Kidney (tissue), 14 donors: ENCODE results near the gene PMEPA1. TPM values are rescaled to one million over a fixed set of nuclear protein-coding genes. Genes with fewer than 3 reads are reported as not detected.

Experiments used
- DNase-seq, 5 donors: peaks; one replicate each; pipeline ENCODE4 v3.0.0-alpha.2; 2013 to 2020
- FAIRE-seq: peaks from 2 replicates; lab custom pipeline; 2012; peaks lifted over from hg19 to GRCh38; lab: Jason Lieb, UNC
- H3K27ac ChIP-seq, 2 donors: one replicate each; pipeline ENCODE4 v1.7.0; 2013; ENCODE audit warnings: low read depth in 2 of 2, low read length in 2 of 2, inconsistent platforms in 1 of 2
- H3K27me3 ChIP-seq: one replicate; pipeline ENCODE4 v1.7.1; 2013; ENCODE audit warnings: low read length, inconsistent platforms; ENCODE audit not compliant: control insufficient read depth, insufficient read depth
- H3K36me3 ChIP-seq, 3 donors: one replicate each; pipeline versions ENCODE4 v1.7.0 to v1.7.1; 2013; ENCODE audit warnings: low read length in 3 of 3, control low read depth in 1 of 3, inconsistent platforms in 1 of 3; ENCODE audit not compliant: insufficient read depth in 3 of 3, control insufficient read depth in 2 of 3
- H3K4me1 ChIP-seq, 3 donors: one replicate each; pipeline versions ENCODE4 v1.7.0 to v1.7.1; 2013; ENCODE audit warnings: low read length in 3 of 3, inconsistent platforms in 1 of 3, low read depth in 1 of 3; ENCODE audit not compliant: control insufficient read depth in 2 of 3, insufficient read depth in 2 of 3
- H3K4me3 ChIP-seq, 3 donors: one replicate each; pipeline versions ENCODE4 v1.7.0 to v1.8.1; 2013; ENCODE audit warnings: low read length in 3 of 3, control low read depth in 1 of 3, inconsistent platforms in 1 of 3
- H3K9ac ChIP-seq, 3 donors: one replicate each; pipeline versions ENCODE4 v1.7.0 to v1.7.1; 2013; ENCODE audit warnings: low read length in 3 of 3, control low read depth in 1 of 3, inconsistent platforms in 1 of 3
- H3K9me3 ChIP-seq, 3 donors: one replicate each; pipeline versions ENCODE4 v1.7.0 to v1.7.1; 2013; ENCODE audit warnings: low read length in 3 of 3, control low read depth in 1 of 3, inconsistent platforms in 1 of 3; ENCODE audit not compliant: control insufficient read depth in 2 of 3, insufficient read depth in 1 of 3
- CTCF ChIP-seq: IDR thresholded peaks from 3 replicates; pipeline ENCODE4 v1.5.1; 2012; ENCODE audit warnings: mild to moderate bottlenecking, moderate library complexity, borderline replicate concordance; ENCODE audit not compliant: insufficient read depth; ENCODE audit errors: extremely low read depth
- intact Hi-C: fragments of 100-400 bp; cut with DNase I; formaldehyde crosslinking; loops from one replicate; pipeline ENCODE4 v1.11.1; 2022
- polyA plus RNA-seq: library from polyadenylated mRNA; stranded (reverse); fragments of 350-450 nt; fragmentation: Illumina TruSeq; extraction: RNeasy Lipid Tissue Mini Kit (QIAGEN cat#74804); gene quantifications from one replicate; pipeline ENCODE4 v1.2.3, GENCODE V29; 2014; ENCODE audit warnings: low read depth, low replicate concordance; ENCODE audit not compliant: insufficient read depth
- total RNA-seq: library from RNA; stranded (reverse); fragmentation: NEBNext Ultra II Directional; extraction: Animal tissue kit (Norgen Biotek cat#: 25700); gene quantifications from one replicate; pipeline ENCODE4 v1.2.1, GENCODE V29; 2021
- donor health status: control.
- donor health status: control.
- donor health status: control.
- donor health status: control.
- donor health status: control.
- donor health status: DM: yes; HTN: yes; CAD: no.
- donor health status: Normal renal cell carcinoma (clear cell type).

PMEPA1 gene
- total and polyA plus RNA-seq, 2 donors from 2014 or later = 12.9 to 30.4 TPM

DNA sequence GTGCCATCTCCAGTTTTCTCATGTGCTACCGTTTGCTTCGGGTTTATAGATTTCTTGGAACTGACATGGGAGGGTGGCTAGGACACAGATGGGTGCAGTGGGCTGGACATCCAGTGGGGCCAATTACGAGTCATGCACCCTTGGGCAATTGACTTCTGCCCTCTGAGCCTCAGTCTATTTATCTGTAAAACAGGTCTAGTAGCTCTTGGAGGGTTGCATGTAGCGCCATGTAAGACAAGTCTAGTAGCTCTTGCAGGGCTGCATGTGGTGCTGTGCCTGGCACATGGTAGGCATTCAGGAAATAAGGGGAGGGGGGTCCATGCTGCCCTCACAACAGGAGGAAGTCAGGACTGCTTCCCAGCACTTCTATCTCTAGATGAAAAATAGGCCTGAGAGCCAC lies 15.3 kb downstream of the PMEPA1 start:
- intact Hi-C loops = no loop called here
- Histone ChIP-seq H3K36me3 (no peaks in the 10 kb centered on the region), H3K27ac (no peak overlapping the region), H3K4me3 (no peak overlapping the region), H3K9ac (no peak overlapping the region), H3K9me3 (no peaks in the 10 kb centered on the region), H3K27me3 (no peaks in the 10 kb centered on the region), H3K4me1 (peaks cover 0 to 13% (median 0%) of the 10 kb centered on the region in 3 donors)
- no peak for DNase-seq
- no peak for FAIRE-seq
- TF ChIP-seq CTCF = no peak

- no peak for TF ChIP-seq CTCF
- H3K27me3 ChIP-seq = no peaks in the 10 kb centered on the region
- H3K4me3 ChIP-seq = no peak overlapping the region
- FAIRE-seq = no peak
- no peak overlapping the region for H3K27ac ChIP-seq
- peaks cover 0 to 13% (median 0%) of the 10 kb centered on the region in 3 donors for H3K4me1 ChIP-seq
- intact Hi-C loops = no loop called here
- no peaks in the 10 kb centered on the region for H3K9me3 ChIP-seq
- H3K9ac ChIP-seq = no peak overlapping the region
- no peak for DNase-seq
- no peaks in the 10 kb centered on the region for H3K36me3 ChIP-seq
Measured at GRCh38 chr20:57693670-57694329, 16.0 kb downstream of the PMEPA1 start.

GRCh38 chr20:57693002-57693582 lies 16.7 kb downstream of the PMEPA1 start:
- Histone ChIP-seq H3K4me3 (no peak overlapping the region), H3K27ac (peak overlapping the region in 1 of 2 donors; percentile 4), H3K36me3 (no peaks in the 10 kb centered on the region), H3K9ac (no peak overlapping the region), H3K27me3 (no peaks in the 10 kb centered on the region), H3K4me1 (peaks cover 0 to 13% (median 0%) of the 10 kb centered on the region in 3 donors), H3K9me3 (no peaks in the 10 kb centered on the region)
- DNase-seq (peak in 3 of 5 donors; percentile 58 to 91 (median 67)), FAIRE-seq (no peak)
- intact Hi-C loops = no loop called here
- TF ChIP-seq CTCF = no peak
